Epidermal melanocyte (primary cell): ENCODE measurements around the gene MRPL39.

Source experiments
- DNase-seq: peaks from one replicate; pipeline ENCODE4 v3.0.0; 2011; ENCODE audit warnings: low spot score; ENCODE audit not compliant: insufficient read length

Gene MRPL39

GRCh38 chr21:25615880-25616279 lies 8.6 kb upstream of the MRPL39 start:
- DNase-seq, result no peak

GRCh38 chr21:25614441-25614840 lies 7.2 kb upstream of the MRPL39 start:
- no peak for DNase-seq

GRCh38 chr21:25608044-25608737 lies 910 bp upstream of the MRPL39 start:
- DNase-seq, result peak; percentile 74

- no peak for DNase-seq
Observed at GRCh38 chr21:25589887-25590286, 17.4 kb downstream of the MRPL39 start.

GRCh38 chr21:25586791-25587190 lies 20.5 kb downstream of the MRPL39 start:
- no peak for DNase-seq

GRCh38 chr21:25586326-25586725 lies 21.0 kb downstream of the MRPL39 start:
- no peak for DNase-seq

GRCh38 chr21:25584833-25585676 lies 22.2 kb downstream of the MRPL39 start:
- no peak for DNase-seq

GRCh38 chr21:25583370-25584130 lies 23.7 kb downstream of the MRPL39 start:
- no peak for DNase-seq

GRCh38 chr21:25582888-25583287 lies 24.4 kb downstream of the MRPL39 start:
- DNase-seq, result no peak

GRCh38 chr21:25582164-25582790 lies 25.0 kb downstream of the MRPL39 start:
- DNase-seq, result no peak

- no peak for DNase-seq
Observed at GRCh38 chr21:25581582-25581981, 25.7 kb downstream of the MRPL39 start.

GRCh38 chr21:25580912-25581260 lies 26.4 kb downstream of the MRPL39 start:
- DNase-seq, result no peak

GRCh38 chr21:25579226-25580013 lies 27.9 kb downstream of the MRPL39 start:
- no peak for DNase-seq

GRCh38 chr21:25578056-25578961 lies 29.0 kb downstream of the MRPL39 start:
- DNase-seq, result no peak

- no peak for DNase-seq
Observed at GRCh38 chr21:25577424-25578055, 29.7 kb downstream of the MRPL39 start.

GRCh38 chr21:25573409-25574206 lies 33.7 kb downstream of the MRPL39 start:
- DNase-seq, result no peak

- DNase-seq, result no peak
Observed at GRCh38 chr21:25572861-25573310, 34.4 kb downstream of the MRPL39 start.

- DNase-seq, result no peak
Observed at GRCh38 chr21:25571726-25572121, 35.6 kb downstream of the MRPL39 start.
